ENCODE results near the gene PTPRN2.
"Not testable (repeated sequence)": the region's sequence is repeated elsewhere in the genome, so short reads cannot be mapped to it uniquely, and the experiment has no call there.

The PTPRN2 gene

GRCh38 chr7:157928808-157929425 lies 658.7 kb downstream of the PTPRN2 start:
- FAIRE-seq: no peak

DNA sequence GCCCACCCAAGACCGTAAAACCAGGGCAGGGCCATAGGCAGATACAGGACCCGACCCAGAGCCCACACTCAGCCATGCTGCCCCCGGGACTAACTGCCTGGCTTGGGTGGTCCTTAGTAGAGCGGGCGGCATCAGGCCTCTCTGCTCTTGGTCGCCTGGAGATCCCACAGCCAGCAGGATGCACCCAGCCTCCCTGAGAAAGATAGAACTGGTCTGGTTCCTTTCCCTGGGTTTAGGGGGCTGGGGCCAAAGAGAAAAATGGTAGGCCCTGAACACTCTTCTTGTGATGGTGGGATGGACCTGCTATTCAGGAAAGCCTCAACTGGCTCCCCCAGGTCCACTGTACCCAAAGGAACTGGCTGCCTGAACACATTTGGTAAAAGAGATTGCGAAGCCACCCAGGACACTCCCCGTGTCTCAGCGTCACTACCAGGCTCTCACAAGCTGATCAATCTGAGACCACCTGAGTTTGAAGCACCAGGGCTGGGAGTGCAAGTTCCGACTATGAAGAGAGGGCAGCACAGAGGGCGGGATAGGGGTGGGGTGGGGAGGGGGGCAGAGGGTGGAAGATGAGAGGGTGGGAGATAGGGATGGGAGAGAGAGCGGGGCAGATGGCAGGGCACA lies 659.3 kb downstream of the PTPRN2 start:
- FAIRE-seq: no peak

DNA sequence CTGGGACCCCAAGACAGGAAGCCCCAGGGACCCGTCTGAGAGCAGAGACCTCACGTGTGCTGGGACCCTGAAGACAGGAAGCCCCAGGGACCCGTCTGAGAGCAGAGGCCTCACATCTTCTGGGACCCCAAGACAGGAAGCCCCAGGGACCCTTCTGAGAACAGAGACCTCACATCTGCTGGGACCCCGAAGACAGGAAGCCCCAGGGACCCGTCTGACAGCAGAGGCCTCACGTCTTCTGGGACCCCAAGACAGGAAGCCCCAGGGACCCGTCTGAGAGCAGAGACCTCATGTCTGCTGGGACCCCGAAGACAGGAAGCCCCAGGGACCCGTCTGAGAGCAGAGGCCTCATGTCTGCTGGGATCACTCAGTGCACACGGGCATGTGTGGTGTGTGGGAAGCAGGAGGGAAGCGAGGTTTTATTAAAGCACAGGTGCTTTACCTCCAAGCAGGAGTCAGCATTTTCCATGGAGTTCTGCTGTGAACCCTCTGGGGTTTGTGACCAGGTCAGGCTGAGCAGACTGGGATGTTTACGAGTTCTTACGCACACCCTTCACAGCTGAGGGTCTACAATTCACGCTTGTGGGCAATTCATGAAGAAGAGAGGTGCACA lies 660.2 kb downstream of the PTPRN2 start:
- no peak for FAIRE-seq

- FAIRE-seq: no peak
These were observed 661.0 kb downstream of the PTPRN2 start for GRCh38 chr7:157926521-157927150.

GRCh38 chr7:157926107-157926506 lies 661.5 kb downstream of the PTPRN2 start:
- FAIRE-seq: no peak

- no peak for FAIRE-seq
These were observed 662.2 kb downstream of the PTPRN2 start for GRCh38 chr7:157925383-157925875.

GRCh38 chr7:157923903-157924630 lies 663.6 kb downstream of the PTPRN2 start:
- FAIRE-seq: no peak

DNA sequence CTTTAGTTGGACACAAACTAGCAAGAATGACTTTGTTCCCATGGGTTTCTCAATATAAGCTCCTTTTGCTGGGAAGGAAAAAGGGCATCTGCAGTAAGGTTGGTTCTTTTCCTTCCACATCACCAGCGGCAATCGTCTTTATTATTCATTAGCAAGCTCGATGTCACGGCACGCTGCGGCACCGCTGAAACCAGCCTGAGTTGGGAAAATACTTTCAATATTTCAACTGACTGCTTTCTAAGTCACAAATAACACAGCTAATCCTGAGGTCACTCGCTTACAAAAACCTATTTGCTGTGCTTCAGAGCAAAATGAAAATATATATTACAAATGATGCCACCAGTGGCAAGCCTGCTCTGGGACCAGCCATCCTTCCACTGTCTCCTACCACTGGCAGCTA lies 665.0 kb downstream of the PTPRN2 start:
- FAIRE-seq: no peak

DNA sequence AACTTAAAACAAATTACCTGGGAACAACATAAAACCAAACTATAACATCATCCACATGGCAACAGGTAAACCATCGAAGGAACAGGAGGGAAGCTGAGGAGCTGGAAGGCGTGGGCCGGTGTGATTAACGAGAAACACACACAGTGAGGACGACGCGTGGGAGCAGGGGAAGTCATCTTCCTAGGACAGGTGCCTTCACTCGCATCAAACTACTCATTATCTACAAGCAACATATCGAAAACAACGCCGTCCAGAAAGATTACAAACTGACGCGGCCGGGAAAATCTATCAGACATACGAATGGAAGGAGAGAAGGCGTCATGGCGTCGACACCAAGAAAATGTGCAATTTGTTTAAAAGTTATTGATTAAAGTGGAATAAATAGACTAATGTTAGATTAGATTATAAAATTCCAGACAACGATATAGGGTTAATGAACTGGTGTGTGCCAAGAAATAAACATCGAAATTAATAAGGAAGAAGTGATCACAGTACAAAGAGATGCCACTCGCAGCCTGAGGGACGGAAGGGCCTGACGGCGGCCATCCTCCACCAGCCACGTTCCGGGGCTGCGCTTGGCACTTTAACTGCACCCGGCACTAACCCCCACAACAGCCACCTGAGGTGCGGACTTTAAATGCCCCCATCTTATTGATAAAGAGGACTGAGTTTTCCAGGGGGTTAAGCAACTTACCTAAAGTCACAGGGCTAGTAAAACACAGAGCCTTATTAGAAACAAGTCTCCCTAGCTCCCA lies 669.1 kb downstream of the PTPRN2 start:
- no peak for FAIRE-seq

- no peak for FAIRE-seq
These were observed 670.5 kb downstream of the PTPRN2 start for GRCh38 chr7:157916946-157917640.

DNA sequence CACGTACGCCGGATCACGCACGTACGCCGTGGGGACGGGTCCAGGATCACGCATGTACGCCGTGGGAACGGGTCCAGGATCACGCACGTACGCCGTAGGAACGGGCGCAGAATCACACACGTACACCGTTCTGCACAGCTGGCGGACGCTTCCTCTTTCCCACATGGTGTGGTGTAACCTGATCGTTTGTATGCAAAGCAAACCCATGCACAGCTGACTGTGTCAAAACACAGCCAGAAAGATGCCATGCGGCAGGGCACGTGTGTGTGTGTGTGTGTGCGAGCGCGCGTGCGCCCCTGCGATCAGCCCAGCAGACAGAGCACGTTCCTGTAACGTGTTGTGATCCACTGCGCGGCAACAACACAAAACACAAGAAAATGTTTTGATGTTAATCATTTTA lies 677.2 kb downstream of the PTPRN2 start:
- no peak for FAIRE-seq

GRCh38 chr7:157910045-157910444 lies 677.6 kb downstream of the PTPRN2 start:
- FAIRE-seq: not testable (repeated sequence)

- no peak for FAIRE-seq
These were observed 678.3 kb downstream of the PTPRN2 start for GRCh38 chr7:157909370-157909769.

- no peak for FAIRE-seq
These were observed 679.4 kb downstream of the PTPRN2 start for GRCh38 chr7:157908006-157908782.

DNA sequence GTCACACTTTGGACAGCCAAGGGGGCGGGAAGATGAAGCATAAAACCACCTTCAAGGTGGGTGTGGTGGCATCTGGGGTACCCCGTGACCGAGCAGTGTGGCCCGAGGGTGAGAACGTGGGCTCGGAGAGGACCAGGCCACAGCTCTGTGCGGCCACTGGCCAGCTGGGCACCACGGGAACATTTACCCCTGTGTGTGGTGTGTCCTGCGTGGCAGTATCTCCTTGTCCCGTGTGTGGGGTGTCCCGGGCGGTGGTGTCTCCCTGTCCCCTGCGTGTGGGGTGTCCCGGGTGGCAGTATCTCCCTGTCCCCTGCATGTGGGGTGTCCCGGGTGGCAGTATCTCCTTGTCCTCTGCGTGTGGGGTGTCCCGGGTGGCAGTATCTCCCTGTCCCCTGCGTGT lies 680.5 kb downstream of the PTPRN2 start:
- FAIRE-seq: no peak

DNA sequence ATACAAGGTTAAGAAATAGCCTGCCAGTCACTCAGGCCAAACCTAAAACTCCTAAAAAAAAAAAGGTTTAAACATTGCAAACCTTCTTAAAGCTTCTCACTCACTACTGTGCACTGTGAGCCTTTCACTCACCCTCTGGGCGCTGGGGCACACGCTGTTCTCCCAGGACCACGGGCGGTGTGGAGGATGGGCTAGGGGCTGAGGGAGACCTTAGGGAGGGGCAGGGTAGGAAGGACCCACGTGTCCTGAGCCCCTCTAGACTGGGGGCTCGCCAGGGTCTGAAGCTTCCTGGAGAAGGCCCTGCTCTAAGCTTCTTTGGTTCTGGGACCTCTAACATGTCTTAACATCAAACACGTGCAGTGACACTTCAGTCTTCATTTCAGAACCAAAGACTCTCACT lies 681.0 kb downstream of the PTPRN2 start:
- no peak for FAIRE-seq

DNA sequence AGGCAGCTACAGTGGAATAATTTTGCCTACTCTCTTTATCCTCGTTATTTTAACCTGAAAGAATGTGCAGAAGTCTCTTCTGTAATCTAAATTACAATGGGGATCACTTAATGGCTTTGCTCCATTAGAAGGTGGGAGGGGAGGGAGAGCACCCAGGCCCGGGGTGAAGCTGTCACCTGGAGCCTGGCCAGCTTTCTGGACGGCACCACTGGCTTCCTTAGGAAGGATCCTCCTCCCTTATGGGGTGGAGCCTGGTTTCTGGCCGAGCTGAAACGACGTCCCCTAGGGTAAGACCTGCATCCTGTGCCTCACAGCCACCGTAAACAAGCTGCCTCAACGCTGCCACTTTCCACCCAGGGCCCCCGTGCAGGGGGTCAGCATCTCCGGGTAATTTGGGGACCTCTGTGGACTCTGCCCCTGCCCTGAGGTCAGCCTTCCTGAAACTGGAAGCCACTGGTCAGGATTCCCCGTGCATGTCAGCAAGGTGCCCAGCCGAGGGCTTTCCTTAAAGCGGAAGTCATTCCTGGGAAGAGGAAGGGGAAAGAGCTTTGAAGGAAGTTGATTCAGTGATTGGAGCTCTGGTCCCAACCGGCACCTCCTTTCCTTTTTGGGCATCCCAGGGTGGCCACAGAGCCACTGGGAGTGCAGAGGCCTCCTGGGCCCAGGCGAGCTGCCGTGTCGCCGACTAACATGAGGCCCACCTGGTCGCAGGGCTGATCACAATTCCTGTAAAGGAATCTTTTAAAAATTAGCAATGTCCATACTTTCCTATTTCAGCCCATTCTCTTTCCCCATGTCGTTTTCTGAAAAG lies 681.8 kb downstream of the PTPRN2 start:
- no peak for FAIRE-seq

DNA sequence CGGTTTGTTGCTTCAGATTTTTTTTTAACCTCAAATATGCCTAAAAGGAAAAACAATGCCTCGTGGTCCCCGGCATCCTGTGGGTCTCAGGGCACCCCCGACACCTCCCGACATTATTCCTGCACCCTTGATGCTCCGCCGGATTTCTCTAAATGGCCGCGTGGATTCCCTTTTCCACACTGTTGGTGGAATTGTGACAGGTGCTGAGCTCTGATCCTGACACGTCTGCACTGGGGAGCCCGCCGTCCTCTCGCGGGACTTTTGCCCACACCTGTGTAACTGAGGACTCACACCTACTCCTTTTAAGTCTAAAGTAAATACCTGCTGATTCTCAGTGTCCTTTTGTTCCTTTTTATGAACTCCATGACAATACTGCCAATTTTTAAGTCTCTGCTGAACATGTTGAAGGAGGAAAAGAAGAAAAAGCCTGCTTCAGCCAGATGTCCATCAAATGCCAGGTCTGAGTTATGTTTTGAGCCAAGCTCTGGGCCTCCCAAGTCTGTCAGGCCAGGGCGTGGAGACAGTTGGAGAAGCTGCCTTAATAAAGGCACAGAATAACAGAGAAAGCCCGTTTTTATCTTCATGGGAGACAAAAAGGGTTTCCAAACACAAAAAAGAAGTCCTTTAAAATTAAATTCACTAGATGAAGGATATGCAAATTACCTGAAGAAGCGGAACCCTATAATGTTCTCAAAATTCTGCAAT lies 682.6 kb downstream of the PTPRN2 start:
- no peak for FAIRE-seq

DNA sequence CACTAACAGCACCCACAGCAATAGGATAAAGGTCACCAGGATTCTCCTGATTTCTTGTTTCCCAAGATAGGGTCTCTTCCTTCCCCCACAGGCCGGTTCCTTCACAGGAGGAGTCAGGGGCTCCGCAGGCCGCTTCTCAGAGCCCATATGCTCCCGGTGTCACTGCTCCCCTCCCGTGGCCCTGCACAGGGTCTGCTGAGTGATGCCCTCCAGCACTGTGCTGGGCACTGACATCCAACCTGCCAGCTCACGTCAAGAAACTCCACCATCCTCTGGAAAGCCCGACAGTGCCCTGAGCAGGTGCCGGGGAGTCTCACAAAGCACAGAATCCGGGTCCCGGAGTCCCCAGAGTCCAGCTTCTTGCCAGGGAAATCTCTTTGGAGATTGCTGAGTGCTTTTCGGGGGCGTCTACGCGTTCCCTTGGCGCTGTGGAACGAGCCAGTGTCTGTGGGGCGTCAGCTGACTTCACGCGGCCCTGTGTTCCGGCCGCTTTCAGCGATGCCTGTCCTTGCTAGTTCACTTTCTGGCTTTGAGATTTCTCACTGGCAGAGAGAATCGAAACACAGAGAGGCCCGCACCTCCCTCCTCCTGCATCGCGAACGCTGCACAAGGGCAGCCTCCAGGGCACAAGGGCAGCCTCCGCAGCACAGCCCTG lies 683.3 kb downstream of the PTPRN2 start:
- no peak for FAIRE-seq
